GM10266 (cell line): ENCODE results near the gene ALG3.

ENCODE experiments used
- DNase-seq: peaks from one replicate; pipeline ENCODE4 v3.0.0; 2012; ENCODE audit errors: extremely low spot score
- CTCF ChIP-seq: IDR thresholded peaks from 2 replicates; pipeline ENCODE4 v1.5.1; 2012; ENCODE audit warnings: mild to moderate bottlenecking, low read depth; ENCODE audit not compliant: control insufficient read depth, insufficient read depth; ENCODE audit errors: missing control alignments

The ALG3 gene

GRCh38 chr3:184289426-184289938 lies 40.7 kb upstream of the ALG3 start:
- TF ChIP-seq CTCF = peak; percentile 60
- DNase-seq = peak; percentile 87

- DNase-seq = peak; percentile 68
- TF ChIP-seq CTCF = peak; percentile 54
Measured at GRCh38 chr3:184284696-184285095, 35.9 kb upstream of the ALG3 start.

DNA sequence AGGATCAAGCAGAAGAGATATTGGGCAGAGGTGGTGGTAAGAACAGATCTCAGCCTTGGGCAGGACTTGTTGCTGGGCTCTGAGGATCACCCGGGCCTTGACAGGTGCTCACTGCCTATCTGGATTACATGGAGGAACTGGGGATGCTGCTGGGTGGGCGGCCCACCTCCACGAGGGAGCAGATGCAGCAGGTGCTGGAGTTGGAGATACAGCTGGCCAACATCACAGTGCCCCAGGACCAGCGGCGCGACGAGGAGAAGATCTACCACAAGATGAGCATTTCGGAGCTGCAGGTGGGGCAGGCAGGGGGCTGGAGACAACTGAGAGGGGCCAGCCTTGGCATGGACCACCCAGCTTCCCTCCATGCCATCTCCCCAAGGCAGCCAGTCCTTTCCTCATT lies 34.9 kb upstream of the ALG3 start:
- no peak for TF ChIP-seq CTCF
- DNase-seq = no peak

DNA sequence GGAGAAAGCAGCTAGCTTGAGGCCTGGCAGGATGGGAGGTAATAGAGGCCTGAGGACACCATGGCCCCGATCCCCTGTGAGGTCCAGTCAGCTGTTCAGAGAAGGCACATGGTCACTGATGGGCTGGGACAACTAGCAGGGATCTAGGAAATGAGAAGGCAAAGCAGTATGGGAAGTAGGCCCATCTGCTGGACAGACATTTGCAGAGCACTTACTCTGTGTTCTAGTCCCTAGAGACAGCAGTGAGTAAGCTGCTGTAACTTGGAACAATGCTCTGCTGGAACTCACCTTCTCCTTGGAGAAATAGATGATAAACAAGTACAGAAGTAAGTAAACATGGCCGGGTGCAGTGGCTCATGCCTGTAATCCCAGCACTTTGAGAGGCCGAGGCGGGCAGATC lies 34.2 kb upstream of the ALG3 start:
- no peak for TF ChIP-seq CTCF

DNA sequence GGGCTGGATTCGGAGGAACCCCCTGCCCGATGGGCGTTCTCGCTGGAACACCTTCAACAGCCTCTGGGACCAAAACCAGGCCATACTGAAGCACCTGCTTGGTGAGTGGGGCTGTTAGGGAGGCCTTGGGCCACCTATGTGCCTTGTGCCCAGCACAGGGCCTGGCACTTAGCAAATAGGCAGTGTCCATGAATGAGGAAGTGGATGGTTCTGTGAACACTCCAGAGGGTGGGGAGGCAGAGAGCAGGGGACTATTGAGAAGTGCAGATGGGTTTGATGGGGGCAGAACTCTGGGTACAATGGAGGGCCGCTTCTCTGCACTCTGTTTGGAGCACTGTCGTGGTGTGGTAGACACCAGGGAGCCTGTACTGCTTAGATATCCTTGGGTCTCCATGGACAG lies 28.6 kb upstream of the ALG3 start:
- no peak for DNase-seq
- TF ChIP-seq CTCF = no peak

More for the DNA sequence above, 34.2 kb upstream of the ALG3 start:
- no peak for DNase-seq

GRCh38 chr3:184275961-184276910 lies 27.5 kb upstream of the ALG3 start, which contains the start of gene ECE2:
TSS of gene ECE2 (plus strand) at chr3:184276022. CDS start at chr3:184276154, 132 bp downstream.
- no peak for TF ChIP-seq CTCF
- DNase-seq = no peak

GRCh38 chr3:184275381-184275701 lies 26.6 kb upstream of the ALG3 start:
- TF ChIP-seq CTCF = no peak
- no peak for DNase-seq
